GM12878 (cell line): ENCODE data around the gene FANCC. TPM values are rescaled to one million over a fixed set of nuclear protein-coding genes. Genes with fewer than 3 reads are reported as not detected.

ENCODE experiments used
- ATAC-seq: fragments of 200-7000 bp; cut with Tn5 transposase; 3 replicates; pipeline ENCODE4 v1.9.1; 2020; ENCODE audit warnings: mild to moderate bottlenecking, moderate library complexity
- BruUV-seq: library from RNA; stranded (reverse); fragments of 400-500 nt; replicated peaks from 2 replicates; lab custom pipeline; 2021; lab: Mats Ljungman, UMichigan
- CTCF ChIA-PET: fragments of 300-600 bp; sonication (Branson Sonifier 250); formaldehyde crosslinking; extraction: SDS; loops from one replicate; lab custom pipeline; 2021; ENCODE audit warnings: inconsistent platforms; lab: Yijun Ruan, JAX
- POLR2A ChIA-PET: fragments of 350-600 bp; formaldehyde crosslinking; extraction: SDS; loops from one replicate; lab custom pipeline; 2021; ENCODE audit warnings: inconsistent platforms; lab: Charles Lee
- RAD21 ChIA-PET: fragments of 300-600 bp; sonication (Branson Sonifier 250); formaldehyde crosslinking; loops from one replicate; lab custom pipeline; 2023; ENCODE audit warnings: antibody characterized with exemption; ENCODE audit not compliant: unreplicated experiment; lab: Charles Lee
- SMC1A ChIA-PET: fragments of 300-600 bp; sonication (Branson Sonifier 250); formaldehyde crosslinking; loops from one replicate; lab custom pipeline; 2023; ENCODE audit not compliant: unreplicated experiment, uncharacterized antibody; lab: Charles Lee
- DNase-seq: peaks from one replicate; pipeline ENCODE4 v3.0.0-alpha.2; 2011; ENCODE audit warnings: low read depth, low spot score
- FAIRE-seq: peaks from 3 replicates; lab custom pipeline; 2011; peaks lifted over from hg19 to GRCh38; lab: Jason Lieb, UNC
- H2AFZ ChIP-seq: 2 replicates; pipeline ENCODE4 v1.6.0; 2011; ENCODE audit warnings: low read depth, low read length, control low read depth; ENCODE audit not compliant: control insufficient read depth
- H3K27ac ChIP-seq: 2 replicates; pipeline ENCODE4 v1.5.1; 2011; ENCODE audit warnings: control low read depth; ENCODE audit not compliant: control insufficient read depth, insufficient read depth
- H3K27me3 ChIP-seq, 2 experiments: replicated peaks in 1 of 2; 2 replicates each; pipeline versions ENCODE4 v1.6.0 to v1.6.1; 2011; ENCODE audit warnings: low read length in 1 of 2; ENCODE audit not compliant: control insufficient read depth in 2 of 2, insufficient read depth in 2 of 2
- H3K36me3 ChIP-seq, 2 experiments: 2 replicates each; pipeline ENCODE4 v1.5.1; 2011; ENCODE audit warnings: low read length in 1 of 2; ENCODE audit not compliant: control insufficient read depth in 2 of 2, insufficient read depth in 2 of 2
- H3K4me1 ChIP-seq: 2 replicates; pipeline ENCODE4 v1.6.1; 2011; ENCODE audit warnings: mild to moderate bottlenecking, low read length, moderate library complexity, mixed read lengths; ENCODE audit not compliant: control insufficient read depth, insufficient read depth
- H3K4me2 ChIP-seq: 2 replicates; pipeline ENCODE4 v1.6.0; 2011; ENCODE audit warnings: control low read depth; ENCODE audit not compliant: control insufficient read depth, insufficient read depth
- H3K4me3 ChIP-seq: fragments of 200-600 bp; sonication (generic); 2 replicates; pipeline ENCODE4 v1.5.1; 2016
- H3K79me2 ChIP-seq: 2 replicates; pipeline ENCODE4 v1.6.0; 2011; ENCODE audit warnings: low read length; ENCODE audit not compliant: control insufficient read depth, insufficient read depth
- H3K9ac ChIP-seq: 2 replicates; pipeline ENCODE4 v1.8.0; 2011; ENCODE audit warnings: low read length, control low read depth, mixed read lengths; ENCODE audit not compliant: control insufficient read depth, insufficient read depth
- H3K9me3 ChIP-seq: replicated peaks from 3 replicates; pipeline ENCODE4 v1.5.1; 2011; ENCODE audit warnings: mild to moderate bottlenecking, low read length; ENCODE audit not compliant: control insufficient read depth, insufficient read depth
- H4K20me1 ChIP-seq: 2 replicates; pipeline ENCODE4 v1.6.0; 2011; ENCODE audit not compliant: control insufficient read depth, insufficient read depth
- CHD4 ChIP-seq: fragments of 200-600 bp; sonication (generic); IDR thresholded peaks from 2 replicates; pipeline ENCODE4 v1.6.1; 2016; ENCODE audit warnings: mild to moderate bottlenecking
- CTCF ChIP-seq, 3 experiments: IDR thresholded peaks in 2 of 3; conservative IDR thresholded peaks in 1 of 3; 2 replicates each; pipeline ENCODE4 v1.5.1; 2011; ENCODE audit warnings: low read depth in 3 of 3, low read length in 3 of 3, mild to moderate bottlenecking in 3 of 3, control low read depth in 2 of 3, moderate library complexity in 2 of 3, inconsistent platforms in 1 of 3, mixed read lengths in 1 of 3; ENCODE audit not compliant: control insufficient read depth in 2 of 3, insufficient read depth in 1 of 3; ENCODE audit errors: extremely low read depth in 1 of 3
- EED ChIP-seq: sonication (generic); IDR thresholded peaks from 2 replicates; pipeline ENCODE4 v1.6.1; 2016; ENCODE audit warnings: antibody characterized with exemption, low read depth
- ESRRA ChIP-seq: IDR thresholded peaks from 2 replicates; pipeline ENCODE4 v1.6.1; 2012; ENCODE audit warnings: mild to moderate bottlenecking, low read length, improper control_type of control experiment
- ZNF384 ChIP-seq: IDR thresholded peaks from 2 replicates; pipeline ENCODE4 v1.6.1; 2012; ENCODE audit warnings: low read depth, mild to moderate bottlenecking, low read length, improper control_type of control experiment, borderline replicate concordance
- WGBS: methylation state at CpG from one replicate; pipeline ENCODE4 v1.1.6; 2016; ENCODE audit warnings: low lambda C conversion rate; ENCODE audit not compliant: insufficient replicate concordance, insufficient coverage; ENCODE audit errors: missing lambda C conversion rate; 5-methylcytosine and 5-hydroxymethylcytosine counted together
- in situ Hi-C: fragments of 300-500 bp; cut with MboI; formaldehyde crosslinking; loops from 9 replicates; pipeline ENCODE4 v1.14.3; 2018; ENCODE audit warnings: mixed read lengths
- intact Hi-C: fragments of 100-400 bp; cut with micrococcal nuclease; formaldehyde crosslinking; loops from one replicate; pipeline ENCODE4 v1.14.2; 2022; ENCODE audit not compliant: unreplicated experiment
- polyA plus RNA-seq, 11 experiments: library from polyadenylated mRNA; depleted of rRNA in 4 of 11; unstranded in 6 of 11; stranded (reverse) in 5 of 11; fragments of >200 nt; fragmentation: Nextera tagmentation in 4 of 11; fragmentation: Illumina TruSeq in 1 of 11; extraction: Ambion mirVana in 4 of 11; extraction: Trizol in 1 of 11; gene quantifications; 1 replicate in 1 of 11; 2 replicates in 10 of 11; pipeline versions ENCODE4 v1.2.1 to v1.2.3, GENCODE V29; 2011 to 2016; ENCODE audit warnings: inconsistent platforms in 2 of 11, missing spikeins in 2 of 11, low read depth in 1 of 11
- total RNA-seq, 4 experiments: library from RNA; depleted of rRNA in 3 of 4; stranded (reverse); fragments of >200 nt in 3 of 4; fragmentation: Illumina TruSeq in 1 of 4; extraction: Trizol in 1 of 4; gene quantifications; 2 replicates each; pipeline versions ENCODE4 v1.2.1 to v1.2.3, GENCODE V29; 2013 to 2021

FANCC gene
- total and polyA plus RNA-seq, 10 of the 15 experiments (the other 5 are each of a cell fraction or from before 2014, with no cell fraction given) = 1.2 to 16.8 (median 10.5) TPM

DNA sequence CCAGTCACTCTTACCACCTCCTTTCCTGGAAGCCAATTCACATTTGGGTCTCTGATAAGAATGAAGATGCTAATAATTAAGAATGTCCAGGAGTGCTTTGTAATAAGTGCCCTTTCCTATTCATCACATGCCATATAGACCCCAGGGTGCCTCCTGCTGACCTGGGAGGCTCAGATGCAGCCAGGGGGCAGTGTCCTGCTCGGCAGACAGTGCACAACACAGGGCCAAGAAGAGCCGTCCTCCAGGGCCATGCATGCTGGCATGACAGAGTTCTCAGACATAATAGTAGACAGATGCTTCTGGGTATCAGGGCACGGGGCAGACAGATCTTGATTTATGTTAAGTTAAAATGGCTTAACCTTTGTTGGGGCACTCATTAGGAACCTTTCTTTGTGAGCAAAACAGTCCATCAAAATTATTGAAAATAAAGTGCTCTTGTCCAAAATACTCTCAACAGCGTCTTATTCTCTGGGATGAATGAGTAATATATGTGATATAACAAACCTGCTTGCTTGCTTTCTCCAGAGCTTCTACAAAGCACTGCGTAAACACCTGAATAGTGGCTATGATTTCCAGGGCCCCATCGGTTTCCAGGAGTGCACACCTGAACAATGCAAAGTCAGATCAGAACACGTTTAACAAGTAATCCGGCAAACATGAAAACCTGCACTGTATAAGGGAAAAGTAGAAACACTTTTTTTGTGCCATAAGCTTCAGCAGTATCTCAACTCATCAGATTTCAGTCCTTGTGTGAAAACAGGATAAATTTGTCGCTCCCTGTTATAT is 192.7 kb downstream of the FANCC start:
- 93% methylated on average over 9 of the region's 9 CpGs for WGBS
- ChIA-PET RAD21 (interaction anchor here (1.9 to 7.7 kb wide), 3 partner anchors 342 to 455 kb away, joined by 10 to 134 read pairs (median 81); no protein-coding TSS in a partner anchor), POLR2A (no interaction called here), SMC1A (interaction anchor here (1.2 to 5.2 kb wide), 8 partner anchors 8 to 455 kb away, joined by 3 to 95 read pairs (median 5); no protein-coding TSS in a partner anchor)
- no peak for DNase-seq
- Histone ChIP-seq H3K9ac (no peak overlapping the region), H3K27me3 (no peaks in the 10 kb centered on the region)
- FAIRE-seq = no peak
- BruUV-seq = no TSS peak
- intact Hi-C loops = loop anchor here (5.0 kb wide), 1 partner anchor 457 kb away; no protein-coding TSS in a partner anchor
- TF ChIP-seq CTCF (IDR thresholded peaks at IDR 0.05 in 2 of 3, conservative IDR thresholded peaks at IDR 0.05 in 1 of 3; ENCODE audit: control insufficient read depth in 2 of 3, extremely low read depth in 1 of 3, insufficient read depth in 1 of 3, low read depth in 3 of 3, low read length in 3 of 3) (peak in 2 of 3 experiments; percentile 12 to 17; a peak in 1 of 6 replicates), CHD4 (no peak), ZNF384 (no peak), ESRRA (no peak), EED (no peak)
- TF ChIP-seq, all 136 proteins: peak for 1
- no peak for ATAC-seq
- Histone ChIP-seq H3K79me2 (no peaks in the 10 kb centered on the region), H3K4me3 (no peak overlapping the region), H4K20me1 (no peaks in the 10 kb centered on the region), H3K27ac (no peak overlapping the region), H2AFZ (no peak overlapping the region), H3K36me3 (no peaks in the 10 kb centered on the region), H3K4me2 (no peak overlapping the region), H3K4me1 (no peaks in the 10 kb centered on the region), H3K9me3 (no peaks in the 10 kb centered on the region)
- CTCF ChIA-PET = interaction anchor here (1.1 to 10.6 kb wide), 9 partner anchors 9 to 457 kb away, joined by 3 to 355 read pairs (median 7); no protein-coding TSS in a partner anchor
- in situ Hi-C loops = loop anchor here (5.0 kb wide), 2 partner anchors 337 to 442 kb away; no protein-coding TSS in a partner anchor
